BLaER1 treated with 17β-estradiol and CSF1 and Interleukin-3, amounts not matched to agents 10 nM and 100 nM (cell line): ENCODE measurements around the gene KCNIP1.

Experiments used
- H3K27ac ChIP-seq, 11 experiments: shearing (Covaris generic); formaldehyde crosslinking; 2 replicates each; pipeline ENCODE4 v1.8.1; 2022
- H3K27me3 ChIP-seq, 11 experiments: shearing (Covaris generic); formaldehyde crosslinking; 2 replicates each; pipeline ENCODE4 v1.8.1; 2022
- H3K36me3 ChIP-seq, 11 experiments: shearing (Covaris generic); formaldehyde crosslinking; 2 replicates each; pipeline ENCODE4 v1.8.1; 2022
- H3K4me1 ChIP-seq, 10 experiments: shearing (Covaris generic); formaldehyde crosslinking; 2 replicates each; pipeline ENCODE4 v1.8.1; 2022
- H3K4me2 ChIP-seq, 11 experiments: shearing (Covaris generic); formaldehyde crosslinking; 2 replicates each; pipeline ENCODE4 v1.8.1; 2022
- H3K4me3 ChIP-seq, 10 experiments: shearing (Covaris generic); formaldehyde crosslinking; 2 replicates each; pipeline ENCODE4 v1.8.1; 2022
- H3K9ac ChIP-seq, 11 experiments: shearing (Covaris generic); formaldehyde crosslinking; 2 replicates each; pipeline ENCODE4 v1.8.1; 2022
- H3K9me3 ChIP-seq, 11 experiments: shearing (Covaris generic); formaldehyde crosslinking; replicated peaks in 1 of 11; 2 replicates each; pipeline ENCODE4 v1.8.1; 2022
- H4K20me1 ChIP-seq, 11 experiments: shearing (Covaris generic); formaldehyde crosslinking; 2 replicates each; pipeline ENCODE4 v1.8.1; 2022
- Cebpa-rat ChIP-seq, 11 experiments: shearing (Covaris generic); IDR thresholded peaks; 2 replicates each; pipeline ENCODE4 v1.8.1; 2022

The KCNIP1 gene

DNA sequence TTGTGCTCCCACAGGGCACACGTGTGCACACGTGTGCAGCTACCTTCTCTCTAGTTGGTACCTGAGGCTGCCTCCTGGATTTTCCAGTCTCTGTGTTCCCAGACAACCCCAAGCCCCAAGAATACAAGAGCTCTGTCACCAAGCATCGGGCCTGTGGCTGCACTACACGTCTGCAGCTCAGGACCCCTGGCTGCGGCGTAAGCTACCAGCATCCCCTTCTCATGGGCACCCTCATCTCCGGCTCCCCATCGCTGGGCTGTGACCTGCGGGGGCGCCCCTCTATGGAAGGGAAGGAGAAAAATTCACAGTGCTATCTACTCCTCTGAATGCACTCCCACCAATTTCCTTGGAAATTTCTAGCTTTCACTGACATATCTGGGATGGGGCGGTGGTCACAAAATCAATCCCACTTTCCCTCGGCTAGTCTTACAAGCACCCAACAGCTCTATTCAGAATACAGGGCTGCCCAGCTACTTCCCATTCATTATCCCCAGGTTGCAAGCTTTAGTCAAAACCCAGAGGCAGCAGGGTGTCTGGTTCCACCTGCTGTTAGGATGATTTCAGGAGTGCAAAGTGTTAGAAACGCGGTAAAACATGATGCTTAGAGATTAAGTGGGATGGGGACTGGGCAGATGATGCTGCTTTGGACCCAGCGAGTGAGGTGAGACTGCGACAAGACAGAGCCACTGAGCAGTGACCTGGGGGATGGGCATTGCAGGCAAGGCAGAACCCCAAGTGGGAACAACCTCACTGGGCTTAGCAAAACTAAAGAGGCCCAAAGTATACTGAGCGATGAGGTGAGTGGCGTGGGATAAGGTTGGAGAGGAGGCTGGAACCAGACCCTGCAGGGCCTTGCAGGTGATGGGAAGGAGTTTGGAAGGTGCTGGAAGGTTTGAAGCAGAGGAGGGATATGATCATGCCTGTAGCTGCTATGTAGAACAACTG is 121.7 kb downstream of the KCNIP1 start:
- Histone ChIP-seq H3K9me3 (no peaks in the 10 kb centered on the region), H3K36me3 (no peaks in the 10 kb centered on the region), H3K27me3 (no peaks in the 10 kb centered on the region), H3K4me2 (no peak overlapping the region), H3K4me1 (peaks cover 0 to 3% (median 0%) of the 10 kb centered on the region in 10 experiments; a peak in 6 of 20 replicates), H3K9ac (no peak overlapping the region), H4K20me1 (peaks cover 0 to 5% (median 0%) of the 10 kb centered on the region in 11 experiments; a peak in 2 of 22 replicates), H3K4me3 (no peak overlapping the region), H3K27ac (no peak overlapping the region)
- no peak for TF ChIP-seq Cebpa-rat (IDR thresholded peaks at IDR 0.05)

DNA sequence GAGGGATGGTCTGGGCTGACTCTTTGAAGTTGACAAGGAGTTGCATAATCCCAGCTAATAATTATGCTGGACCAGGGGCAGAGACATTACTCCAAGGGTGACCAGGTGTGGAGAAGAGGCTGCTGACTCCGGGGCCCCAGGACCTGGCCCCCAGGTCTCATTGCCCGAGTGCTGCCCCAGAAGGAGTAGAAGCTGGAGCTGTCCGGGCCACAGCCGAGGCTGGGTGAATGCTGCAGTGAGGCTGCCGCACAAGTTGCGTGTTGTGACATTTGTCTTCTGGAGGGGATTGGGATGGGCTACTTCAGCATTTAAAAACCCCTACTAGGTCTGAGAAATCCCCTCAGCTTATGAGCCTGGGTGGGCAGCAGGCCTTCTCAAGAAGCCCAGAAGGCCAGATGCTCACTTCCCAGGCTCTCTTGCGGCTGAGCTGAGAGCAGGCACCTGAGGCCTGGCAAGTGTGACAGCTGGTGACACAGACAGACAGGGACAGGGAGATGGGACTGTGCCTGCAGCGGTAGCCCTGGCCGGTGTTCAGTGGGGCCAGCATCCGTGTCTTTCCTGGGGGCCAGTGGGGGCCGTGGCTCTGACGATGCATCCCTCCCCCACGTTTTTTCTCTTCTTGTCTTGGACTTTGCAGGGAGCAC is 122.8 kb downstream of the KCNIP1 start:
- no peak overlapping the region for H3K4me3 ChIP-seq
- H3K4me1 ChIP-seq = peaks cover 0 to 14% (median 0%) of the 10 kb centered on the region in 10 experiments; a peak in 7 of 20 replicates

DNA sequence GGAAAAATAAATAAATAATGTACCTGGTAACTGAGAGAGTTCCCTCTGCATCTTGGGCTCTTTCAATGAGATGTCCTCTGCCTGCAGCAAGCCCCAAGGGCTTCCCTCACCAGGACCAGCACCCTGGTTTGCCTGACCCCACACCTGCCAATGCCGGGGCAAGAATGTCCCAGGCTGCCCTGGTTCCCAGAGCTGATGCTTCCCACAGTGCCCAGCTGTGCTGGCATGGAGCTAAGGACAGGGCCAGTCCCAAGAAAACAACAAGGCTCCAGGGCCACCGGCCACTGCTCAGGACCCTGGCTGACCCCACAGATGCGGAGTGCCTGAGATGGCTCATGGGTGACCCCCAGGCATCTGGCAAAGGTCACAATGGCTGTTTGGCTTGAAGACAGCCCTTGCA is 123.5 kb downstream of the KCNIP1 start:
- Histone ChIP-seq H3K9me3 (no peaks in the 10 kb centered on the region), H4K20me1 (peaks cover 0 to 5% (median 0%) of the 10 kb centered on the region in 11 experiments; a peak in 4 of 22 replicates), H3K9ac (no peak overlapping the region), H3K4me1 (peaks cover 0 to 16% (median 2%) of the 10 kb centered on the region in 10 experiments; a peak in 8 of 20 replicates), H3K27ac (no peak overlapping the region), H3K27me3 (no peaks in the 10 kb centered on the region), H3K4me2 (no peak overlapping the region), H3K4me3 (no peak overlapping the region), H3K36me3 (no peaks in the 10 kb centered on the region)
- TF ChIP-seq Cebpa-rat (IDR thresholded peaks at IDR 0.05) = no peak

More for the DNA sequence above, 122.8 kb downstream of the KCNIP1 start:
- Histone ChIP-seq H4K20me1 (peaks cover 0 to 5% (median 0%) of the 10 kb centered on the region in 11 experiments; a peak in 2 of 22 replicates), H3K9ac (no peak overlapping the region), H3K4me2 (no peak overlapping the region), H3K9me3 (no peaks in the 10 kb centered on the region), H3K27me3 (no peaks in the 10 kb centered on the region), H3K27ac (no peak overlapping the region), H3K36me3 (no peaks in the 10 kb centered on the region)
- TF ChIP-seq Cebpa-rat (IDR thresholded peaks at IDR 0.05) = no peak

DNA sequence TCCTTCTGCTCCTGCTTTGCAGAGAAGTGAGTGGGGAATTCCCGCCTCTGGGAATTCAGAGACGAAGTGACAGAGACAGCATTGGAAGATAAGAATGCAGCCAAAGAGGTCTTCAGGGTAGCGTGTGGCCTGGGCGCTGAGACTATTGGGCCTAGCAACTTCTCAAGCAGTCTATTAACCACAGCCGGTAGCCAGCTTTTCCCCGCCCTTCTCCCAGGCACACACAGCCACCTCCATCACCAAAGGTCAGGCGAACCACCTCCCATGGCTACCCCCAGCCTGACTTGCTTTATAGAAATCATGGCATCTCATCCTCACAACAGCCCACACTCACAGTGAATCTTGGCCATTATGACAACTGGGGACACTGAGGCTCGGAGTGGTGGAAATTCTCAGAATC is 124.2 kb downstream of the KCNIP1 start:
- H3K4me2 ChIP-seq = no peak overlapping the region
- peaks cover 0 to 21% (median 9%) of the 10 kb centered on the region in 10 experiments; a peak in 12 of 20 replicates for H3K4me1 ChIP-seq
- peaks cover 0 to 6% (median 0%) of the 10 kb centered on the region in 11 experiments; a peak in 4 of 22 replicates for H4K20me1 ChIP-seq
- H3K27me3 ChIP-seq = no peaks in the 10 kb centered on the region
- no peak overlapping the region for H3K27ac ChIP-seq
- no peaks in the 10 kb centered on the region for H3K9me3 ChIP-seq
- H3K4me3 ChIP-seq = no peak overlapping the region
- H3K36me3 ChIP-seq = no peaks in the 10 kb centered on the region
- H3K9ac ChIP-seq = no peak overlapping the region
- TF ChIP-seq Cebpa-rat (IDR thresholded peaks at IDR 0.05) = no peak

DNA sequence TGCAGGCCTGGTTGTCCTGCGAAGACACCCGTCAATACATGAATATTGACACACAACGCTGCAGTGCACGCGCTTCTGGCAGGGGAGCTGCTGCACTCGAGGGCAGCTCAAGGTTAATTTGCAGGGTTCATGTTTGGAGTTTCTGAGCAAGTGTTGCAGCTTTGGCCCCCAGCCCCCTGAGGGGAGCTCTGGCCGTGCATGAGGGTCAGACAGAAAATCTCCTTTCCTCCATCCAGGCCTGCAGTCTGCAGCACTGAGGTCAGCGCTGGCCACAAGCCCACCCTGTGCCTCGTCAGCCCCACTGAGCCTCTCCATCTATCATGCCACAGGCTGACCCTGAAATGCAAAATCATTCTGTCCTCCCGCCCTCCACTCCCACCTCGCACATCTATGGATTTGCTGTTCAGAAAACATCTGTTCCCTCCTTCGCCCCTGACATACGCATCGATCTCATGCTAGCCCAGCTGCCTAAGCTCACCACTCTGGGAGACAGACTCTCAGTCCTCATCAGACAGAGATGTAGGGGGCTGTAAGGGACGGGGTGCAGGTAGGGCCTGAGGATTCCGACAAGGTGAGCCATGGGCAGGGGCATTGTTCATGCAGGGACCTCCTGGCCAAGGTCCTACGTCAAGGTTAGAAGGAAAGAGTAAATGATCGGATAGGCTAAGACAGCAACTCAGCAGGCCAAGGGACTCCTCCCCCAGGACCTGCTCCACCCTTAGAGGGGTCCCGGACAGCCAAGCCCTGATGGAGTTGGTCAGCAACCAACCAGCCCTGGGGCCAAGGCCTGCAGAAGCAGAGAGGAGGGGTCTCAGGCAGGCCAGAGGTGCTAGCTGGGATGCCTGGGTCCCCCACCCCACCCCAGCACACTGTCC is 125.1 kb downstream of the KCNIP1 start:
- H3K27me3 ChIP-seq = no peaks in the 10 kb centered on the region
- H3K36me3 ChIP-seq = no peaks in the 10 kb centered on the region
- peaks cover 3 to 24% (median 15%) of the 10 kb centered on the region in 10 experiments for H3K4me1 ChIP-seq
- H4K20me1 ChIP-seq = peaks cover 0 to 6% (median 0%) of the 10 kb centered on the region in 11 experiments; a peak in 4 of 22 replicates
- H3K9ac ChIP-seq = no peak overlapping the region
- H3K4me3 ChIP-seq = no peak overlapping the region
- no peaks in the 10 kb centered on the region for H3K9me3 ChIP-seq
- TF ChIP-seq Cebpa-rat (IDR thresholded peaks at IDR 0.05) = no peak
- H3K27ac ChIP-seq = no peak overlapping the region
- no peak overlapping the region for H3K4me2 ChIP-seq

- H3K9me3 ChIP-seq = no peaks in the 10 kb centered on the region
- H3K36me3 ChIP-seq = no peaks in the 10 kb centered on the region
- no peak overlapping the region for H3K4me2 ChIP-seq
- no peaks in the 10 kb centered on the region for H3K27me3 ChIP-seq
- TF ChIP-seq Cebpa-rat (IDR thresholded peaks at IDR 0.05) = no peak
- no peak overlapping the region for H3K27ac ChIP-seq
- no peak overlapping the region for H3K4me3 ChIP-seq
- no peak overlapping the region for H3K9ac ChIP-seq
- H3K4me1 ChIP-seq = peaks cover 9 to 30% (median 22%) of the 10 kb centered on the region in 10 experiments
- H4K20me1 ChIP-seq = peaks cover 0 to 6% (median 0%) of the 10 kb centered on the region in 11 experiments; a peak in 4 of 22 replicates
Observed at GRCh38 chr5:170629566-170630175, 125.9 kb downstream of the KCNIP1 start.

GRCh38 chr5:170630226-170630625 is 126.4 kb downstream of the KCNIP1 start:
- no peak for TF ChIP-seq Cebpa-rat (IDR thresholded peaks at IDR 0.05)
- Histone ChIP-seq H3K27me3 (no peaks in the 10 kb centered on the region), H3K36me3 (no peaks in the 10 kb centered on the region), H3K9ac (no peak overlapping the region), H3K4me2 (peak overlapping the region in 3 of 11 experiments; percentile 54 to 77 (median 67); a peak in 3 of 22 replicates), H3K27ac (no peak overlapping the region), H3K9me3 (no peaks in the 10 kb centered on the region), H4K20me1 (peaks cover 0 to 6% (median 0%) of the 10 kb centered on the region in 11 experiments; a peak in 4 of 22 replicates), H3K4me1 (peaks cover 9 to 30% (median 22%) of the 10 kb centered on the region in 10 experiments), H3K4me3 (no peak overlapping the region)

- Histone ChIP-seq H4K20me1 (peaks cover 0 to 6% (median 0%) of the 10 kb centered on the region in 11 experiments; a peak in 4 of 22 replicates), H3K9ac (no peak overlapping the region), H3K27ac (no peak overlapping the region), H3K4me2 (peak overlapping the region in 5 of 11 experiments; percentile 21 to 77 (median 54); a peak in 10 of 22 replicates), H3K4me3 (no peak overlapping the region), H3K9me3 (no peaks in the 10 kb centered on the region), H3K36me3 (no peaks in the 10 kb centered on the region), H3K4me1 (peaks cover 9 to 30% (median 22%) of the 10 kb centered on the region in 10 experiments), H3K27me3 (no peaks in the 10 kb centered on the region)
- no peak for TF ChIP-seq Cebpa-rat (IDR thresholded peaks at IDR 0.05)
Observed at GRCh38 chr5:170630711-170631141, 126.9 kb downstream of the KCNIP1 start.
